ENCODE measurements around the gene CCDC107. TPM values are rescaled to one million over a fixed set of nuclear protein-coding genes. Genes with fewer than 3 reads are reported as not detected.

The CCDC107 gene
- total and polyA plus RNA-seq, 4 donors, result 53.7 to 224 (median 72.7) TPM

DNA sequence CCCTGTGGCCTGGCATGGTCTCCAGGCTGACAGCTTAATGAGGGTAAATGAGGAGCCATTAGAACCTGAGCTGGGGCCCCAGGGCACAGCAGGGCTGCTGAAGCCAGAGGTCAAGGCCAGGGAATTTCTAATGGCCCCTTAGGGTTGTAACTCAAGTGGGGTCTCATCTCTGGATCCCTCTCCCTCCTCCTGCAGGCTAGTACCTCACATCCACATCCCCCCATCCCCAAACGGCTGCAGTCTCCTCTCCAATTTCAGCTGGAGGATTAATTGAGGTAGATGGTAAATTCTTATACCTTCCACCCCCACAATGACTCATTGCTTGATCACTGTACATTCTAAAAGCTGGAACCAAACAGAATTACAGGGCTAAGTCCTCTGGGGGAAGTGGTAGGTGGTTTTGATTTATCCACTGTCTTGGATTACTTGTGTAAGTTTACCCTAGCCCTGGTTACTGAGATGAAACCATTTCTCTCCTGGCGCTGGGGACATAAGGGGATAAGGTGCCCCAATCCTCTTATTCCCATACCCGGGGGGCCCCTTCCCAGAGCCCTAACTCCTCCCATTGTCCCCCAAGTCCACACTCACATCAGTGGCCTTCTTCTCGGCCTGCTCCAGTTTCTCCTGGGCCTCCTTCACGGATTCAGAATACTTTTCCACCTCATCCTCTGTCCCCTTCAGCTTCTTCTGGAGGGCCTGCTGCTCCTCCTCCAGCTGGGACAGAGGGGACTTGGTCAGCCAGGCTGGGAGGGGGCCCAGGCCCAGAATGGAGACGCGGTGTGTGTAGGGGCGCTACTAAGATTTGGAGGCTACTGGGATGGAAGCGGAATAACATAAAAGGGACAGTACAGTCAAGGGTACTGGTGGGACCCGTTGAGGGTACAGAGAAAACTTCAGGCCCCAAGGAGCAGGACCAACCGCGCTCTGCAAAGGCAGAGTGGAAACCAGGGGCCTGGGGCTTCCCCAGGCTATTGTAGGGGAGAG lies 30.8 kb downstream of the CCDC107 start:
- no peak for DNase-seq
- no peaks in the 10 kb centered on the region for H3K27me3 ChIP-seq (ENCODE audit: control insufficient read depth in 1 of 2, insufficient read depth in 2 of 2, low read length in 1 of 2)
- intact Hi-C loops (cut with DNase I), result loop anchor here in 1 of 2 donors (2.0 kb wide), 1 partner anchor 28 kb away; no protein-coding TSS in a partner anchor
- H3K36me3 ChIP-seq (ENCODE audit: control insufficient read depth in 1 of 2, insufficient read depth in 2 of 2, low read length in 1 of 2), result peaks cover 0 to 17% of the 10 kb centered on the region in 2 donors
- no peaks in the 10 kb centered on the region for H3K9me3 ChIP-seq (ENCODE audit: control insufficient read depth, low read length)
- WGBS, 2 donors, result 3 to 6% methylated on average over 12 of the region's 12 CpGs
- no peaks in the 10 kb centered on the region for H3K4me1 ChIP-seq (ENCODE audit: control insufficient read depth in 1 of 2, insufficient read depth in 2 of 2, low read length in 2 of 2)
- peak overlapping the region; percentile 83 to 87 for H3K27ac ChIP-seq (ENCODE audit: low read depth in 1 of 2, low read length in 2 of 2)
- no peak for ATAC-seq (ENCODE audit: low FRiP score)
- peak overlapping the region; percentile 91 to 95 for H3K4me3 ChIP-seq (ENCODE audit: low read length in 2 of 2)

DNA sequence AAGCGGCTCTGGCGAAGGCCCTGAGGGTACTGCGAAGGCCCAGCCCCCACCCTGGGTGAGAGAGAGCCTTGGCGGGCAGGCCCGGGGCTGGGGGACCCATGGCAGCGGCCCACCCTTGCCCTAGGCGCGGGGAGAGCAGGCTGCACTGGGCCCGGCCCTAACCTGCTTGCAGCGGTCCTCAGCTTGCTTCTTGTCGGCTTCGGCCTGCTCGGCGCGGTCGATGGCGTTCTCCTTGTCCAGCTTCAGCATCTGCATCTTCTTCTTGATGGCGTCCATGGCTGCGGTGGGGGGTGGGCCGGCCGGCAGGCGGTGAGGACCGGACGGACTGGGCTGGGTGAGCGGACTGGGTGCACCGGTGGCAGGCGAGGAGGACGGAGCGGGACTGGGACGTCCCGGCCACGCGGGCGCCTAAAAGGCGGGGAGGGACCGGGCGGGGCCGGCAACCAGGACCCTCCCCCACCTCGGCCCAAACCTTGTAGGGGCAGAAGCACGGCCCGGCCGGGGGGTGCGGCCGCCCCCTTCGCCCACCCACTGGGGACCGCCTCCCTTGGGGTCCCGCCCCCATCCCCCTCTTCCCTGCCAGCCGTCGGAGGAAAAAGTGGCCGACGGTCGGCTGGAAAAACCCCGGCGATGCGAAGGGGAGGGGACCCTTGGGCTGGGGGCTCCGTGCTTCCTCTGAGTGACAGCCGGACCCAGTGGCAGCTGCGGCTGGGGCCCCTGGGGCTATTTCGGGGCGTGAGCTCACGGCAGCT lies 31.6 kb downstream of the CCDC107 start, which contains the start of gene TPM2:
Gene TPM2 (minus strand): TSS at position 384 of the 752 bp plus-strand sequence. CDS start 108 bp downstream, at position 276.
- H3K36me3 ChIP-seq (ENCODE audit: control insufficient read depth in 1 of 2, insufficient read depth in 2 of 2, low read length in 1 of 2), result peaks cover 0 to 8% of the 10 kb centered on the region in 2 donors
- 2 to 4% methylated on average over 44 to 61 of the region's 61 CpGs for WGBS, 2 donors
- H3K27ac ChIP-seq (ENCODE audit: low read depth in 1 of 2, low read length in 2 of 2), result peak within 1 kb of the TSS; percentile 83 to 100
- ATAC-seq (ENCODE audit: low FRiP score) (peak; percentile 83), DNase-seq (peak; percentile 90 to 96)
- H3K27me3 ChIP-seq (ENCODE audit: control insufficient read depth in 1 of 2, insufficient read depth in 2 of 2, low read length in 1 of 2), result no peaks in the 10 kb centered on the region
- no peaks in the 10 kb centered on the region for H3K4me1 ChIP-seq (ENCODE audit: control insufficient read depth in 1 of 2, insufficient read depth in 2 of 2, low read length in 2 of 2)
- no peaks in the 10 kb centered on the region for H3K9me3 ChIP-seq (ENCODE audit: control insufficient read depth, low read length)
- intact Hi-C loops (cut with DNase I), result loop anchor here in 1 of 2 donors (2.0 kb wide), 2 partner anchors 29 to 39 kb away; no protein-coding TSS in a partner anchor
- peak within 1 kb of the TSS; percentile 91 to 95 for H3K4me3 ChIP-seq (ENCODE audit: low read length in 2 of 2)

DNA sequence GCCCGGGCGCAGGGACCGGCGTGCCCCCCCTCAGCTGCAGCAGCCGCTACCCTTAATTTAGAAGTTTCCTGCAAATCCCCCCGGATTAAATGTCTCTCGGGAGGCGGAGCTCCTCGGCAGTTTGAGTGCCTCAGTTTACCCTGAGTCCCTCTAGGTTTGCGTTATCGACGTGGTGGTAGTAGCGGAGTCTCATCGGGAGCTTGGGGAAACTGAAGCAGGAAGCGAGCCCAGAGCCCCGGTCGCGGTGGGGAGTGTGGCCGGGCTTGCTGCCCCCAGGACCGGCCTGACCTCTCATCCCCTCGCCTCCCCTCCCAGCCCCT lies 32.2 kb downstream of the CCDC107 start:
- Histone ChIP-seq H3K27me3 (ENCODE audit: control insufficient read depth in 1 of 2, insufficient read depth in 2 of 2, low read length in 1 of 2) (no peaks in the 10 kb centered on the region), H3K36me3 (ENCODE audit: control insufficient read depth in 1 of 2, insufficient read depth in 2 of 2, low read length in 1 of 2) (peaks cover 0 to 2% of the 10 kb centered on the region in 2 donors), H3K4me3 (ENCODE audit: low read length in 2 of 2) (peak overlapping the region; percentile 44 to 95), H3K27ac (ENCODE audit: low read depth in 1 of 2, low read length in 2 of 2) (peak overlapping the region; percentile 73 to 97), H3K9me3 (ENCODE audit: control insufficient read depth, low read length) (no peaks in the 10 kb centered on the region), H3K4me1 (ENCODE audit: control insufficient read depth in 1 of 2, insufficient read depth in 2 of 2, low read length in 2 of 2) (no peaks in the 10 kb centered on the region)
- intact Hi-C loops (cut with DNase I), result loop anchor here in 1 of 2 donors (2.0 kb wide), 1 partner anchor 39 kb away; no protein-coding TSS in a partner anchor
- no peak for ATAC-seq (ENCODE audit: low FRiP score)
- WGBS, 2 donors, result 0 to 1% methylated on average over 21 of the region's 21 CpGs
- DNase-seq, result no peak

DNA sequence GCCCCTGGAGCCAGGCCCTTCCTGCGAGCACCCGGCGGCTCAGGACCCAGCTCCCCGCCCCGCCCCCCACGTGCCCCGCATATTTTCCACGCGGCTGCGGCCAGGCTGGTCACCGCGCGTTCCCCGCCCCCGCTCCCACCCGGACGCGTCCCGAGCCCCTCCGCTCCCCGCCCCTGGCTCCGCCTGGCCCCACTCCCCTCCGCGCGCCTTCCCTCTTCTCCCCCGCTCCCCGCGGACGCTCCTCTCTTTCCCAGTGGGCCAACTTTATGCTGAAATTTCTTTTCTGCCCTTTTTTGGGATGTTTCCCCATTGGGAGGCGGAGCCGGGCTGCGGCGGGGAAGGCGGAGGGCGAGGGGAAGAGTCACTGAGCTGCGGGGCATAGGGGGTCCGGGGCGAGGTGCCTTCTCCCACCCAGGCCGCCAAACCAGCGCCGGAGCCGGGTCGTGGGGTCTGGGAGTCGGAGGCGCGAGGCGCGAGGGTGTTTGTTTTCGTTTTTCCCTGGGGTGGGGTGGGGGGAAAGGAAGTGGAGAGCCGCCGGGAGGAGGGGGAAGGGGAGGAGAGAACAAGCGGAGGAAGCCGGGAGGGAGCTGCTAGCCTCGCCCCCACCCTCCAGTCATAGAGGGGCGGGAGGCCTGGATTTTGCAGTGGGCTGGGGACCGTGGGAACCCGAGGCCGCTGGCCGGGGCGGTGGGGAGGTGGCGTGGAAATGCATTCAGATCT lies 32.7 kb downstream of the CCDC107 start:
- H3K4me1 ChIP-seq (ENCODE audit: control insufficient read depth in 1 of 2, insufficient read depth in 2 of 2, low read length in 2 of 2), result no peaks in the 10 kb centered on the region

DNA sequence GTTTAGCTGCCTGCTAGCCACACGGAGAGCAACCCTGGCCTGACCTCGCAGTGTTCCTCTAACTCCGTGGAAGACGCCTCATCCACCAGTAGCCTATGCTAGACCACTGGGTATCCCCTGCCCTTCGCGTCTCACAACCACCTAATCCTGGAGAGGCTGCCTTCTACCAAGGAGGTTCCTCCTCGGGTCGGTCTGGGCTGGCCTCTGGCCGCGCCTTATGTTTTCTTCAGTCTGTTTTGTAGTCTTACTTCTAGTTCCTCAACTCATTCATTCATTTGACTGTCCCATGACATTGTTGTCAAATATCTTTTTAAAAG lies 33.2 kb downstream of the CCDC107 start:
- H3K27ac ChIP-seq (ENCODE audit: low read depth in 1 of 2, low read length in 2 of 2), result peak overlapping the region; percentile 76 to 100
- H3K27me3 ChIP-seq (ENCODE audit: control insufficient read depth in 1 of 2, insufficient read depth in 2 of 2, low read length in 1 of 2), result no peaks in the 10 kb centered on the region
- no peaks in the 10 kb centered on the region for H3K36me3 ChIP-seq (ENCODE audit: control insufficient read depth in 1 of 2, insufficient read depth in 2 of 2, low read length in 1 of 2)
- ATAC-seq (ENCODE audit: low FRiP score), result no peak
- DNase-seq, result no peak
- H3K4me3 ChIP-seq (ENCODE audit: low read length in 2 of 2), result peak overlapping the region; percentile 44 to 95
- H3K4me1 ChIP-seq (ENCODE audit: control insufficient read depth in 1 of 2, insufficient read depth in 2 of 2, low read length in 2 of 2), result no peaks in the 10 kb centered on the region
- 2% methylated on average over 10 of the region's 10 CpGs for WGBS, 2 donors
- intact Hi-C loops (cut with DNase I), result loop anchor here in 1 of 2 donors (2.0 kb wide), 1 partner anchor 38 kb away; no protein-coding TSS in a partner anchor
- H3K9me3 ChIP-seq (ENCODE audit: control insufficient read depth, low read length), result no peaks in the 10 kb centered on the region

More for the DNA sequence above, 32.7 kb downstream of the CCDC107 start:
- ATAC-seq (ENCODE audit: low FRiP score) (peak; percentile 79), DNase-seq (peak; percentile 92 to 98)
- Histone ChIP-seq H3K4me3 (ENCODE audit: low read length in 2 of 2) (peak overlapping the region; percentile 44 to 95), H3K36me3 (ENCODE audit: control insufficient read depth in 1 of 2, insufficient read depth in 2 of 2, low read length in 1 of 2) (no peaks in the 10 kb centered on the region), H3K27me3 (ENCODE audit: control insufficient read depth in 1 of 2, insufficient read depth in 2 of 2, low read length in 1 of 2) (no peaks in the 10 kb centered on the region), H3K9me3 (ENCODE audit: control insufficient read depth, low read length) (no peaks in the 10 kb centered on the region), H3K27ac (ENCODE audit: low read depth in 1 of 2, low read length in 2 of 2) (peak overlapping the region; percentile 76 to 100)
- WGBS, 2 donors, result 0 to 1% methylated on average over 55 to 61 of the region's 61 CpGs
- intact Hi-C loops (cut with DNase I), result loop anchor here in 1 of 2 donors (2.0 kb wide), 1 partner anchor 38 kb away; no protein-coding TSS in a partner anchor

DNA sequence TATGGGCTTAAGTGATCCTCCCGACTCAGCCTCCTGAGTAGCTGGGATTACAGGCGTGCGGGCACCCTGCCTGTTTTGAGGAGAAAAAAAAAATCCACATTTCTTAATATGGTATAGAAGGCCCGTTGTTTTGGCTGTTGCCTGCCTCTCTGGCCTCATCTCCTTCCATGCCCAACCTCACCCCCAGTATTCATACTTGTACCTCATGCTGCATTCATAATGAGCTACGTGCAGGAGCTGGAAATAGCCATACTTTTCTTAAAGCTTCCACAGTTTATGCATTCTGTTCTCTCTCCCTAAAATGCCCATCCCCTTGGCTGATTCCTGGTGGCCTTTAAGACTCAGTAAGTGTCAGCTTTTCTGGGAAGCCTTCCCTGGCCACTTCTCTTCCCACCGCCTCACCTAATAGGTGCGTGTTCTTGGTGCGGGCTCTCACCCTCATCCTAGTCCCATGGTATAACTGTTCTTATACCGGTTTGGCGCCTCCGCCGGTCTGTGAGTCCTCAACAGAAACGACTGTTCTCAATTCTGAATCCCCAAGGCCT lies 33.7 kb downstream of the CCDC107 start:
- Histone ChIP-seq H3K4me1 (ENCODE audit: control insufficient read depth in 1 of 2, insufficient read depth in 2 of 2, low read length in 2 of 2) (no peaks in the 10 kb centered on the region), H3K27ac (ENCODE audit: low read depth in 1 of 2, low read length in 2 of 2) (peak overlapping the region; percentile 76 to 100), H3K9me3 (ENCODE audit: control insufficient read depth, low read length) (no peaks in the 10 kb centered on the region), H3K27me3 (ENCODE audit: control insufficient read depth in 1 of 2, insufficient read depth in 2 of 2, low read length in 1 of 2) (no peaks in the 10 kb centered on the region), H3K4me3 (ENCODE audit: low read length in 2 of 2) (no peak overlapping the region), H3K36me3 (ENCODE audit: control insufficient read depth in 1 of 2, insufficient read depth in 2 of 2, low read length in 1 of 2) (no peaks in the 10 kb centered on the region)
- ATAC-seq (ENCODE audit: low FRiP score), result peak; percentile 49
- WGBS, 2 donors, result 9 to 10% methylated on average over 13 of the region's 13 CpGs
- intact Hi-C loops (cut with DNase I), result loop anchor here in 1 of 2 donors (2.0 kb wide), 1 partner anchor 37 kb away; no protein-coding TSS in a partner anchor
- peak in 1 of 2 donors; percentile 65 for DNase-seq

DNA sequence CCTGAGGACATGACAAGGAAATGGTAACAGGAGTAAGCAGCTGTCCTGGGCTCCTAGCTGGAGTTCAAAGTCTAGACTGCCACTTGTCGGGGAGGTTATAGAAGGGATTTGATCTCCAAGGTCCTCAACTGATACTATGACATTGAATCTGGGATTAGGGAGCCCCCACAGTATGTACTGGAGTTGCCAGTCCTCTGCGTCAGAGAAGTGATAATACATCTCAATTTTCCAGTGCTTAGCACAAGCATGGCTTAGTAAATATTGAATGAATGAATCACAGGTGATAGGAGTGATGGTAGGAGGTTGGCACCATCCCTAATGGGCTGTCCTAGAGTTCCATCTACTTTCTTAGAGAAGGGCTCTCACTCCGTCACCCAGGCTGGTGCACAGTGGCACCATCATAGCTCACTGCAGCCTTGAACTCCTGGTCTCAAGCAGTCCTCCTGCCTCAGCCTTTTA lies 37.9 kb downstream of the CCDC107 start:
- ATAC-seq (ENCODE audit: low FRiP score) (no peak), DNase-seq (peak in 1 of 2 donors; percentile 10)
- no peak overlapping the region for H3K4me3 ChIP-seq (ENCODE audit: low read length in 2 of 2)
- intact Hi-C loops (cut with DNase I), result no loop called here
- 66 to 70% methylated on average over 3 of the region's 3 CpGs for WGBS, 2 donors
- no peaks in the 10 kb centered on the region for H3K27me3 ChIP-seq (ENCODE audit: control insufficient read depth in 1 of 2, insufficient read depth in 2 of 2, low read length in 1 of 2)
- no peaks in the 10 kb centered on the region for H3K4me1 ChIP-seq (ENCODE audit: control insufficient read depth in 1 of 2, insufficient read depth in 2 of 2, low read length in 2 of 2)
- peaks cover 6 to 27% of the 10 kb centered on the region in 2 donors for H3K36me3 ChIP-seq (ENCODE audit: control insufficient read depth in 1 of 2, insufficient read depth in 2 of 2, low read length in 1 of 2)
- H3K27ac ChIP-seq (ENCODE audit: low read depth in 1 of 2, low read length in 2 of 2), result peak overlapping the region; percentile 97 to 99
- no peaks in the 10 kb centered on the region for H3K9me3 ChIP-seq (ENCODE audit: control insufficient read depth, low read length)

Measured in aorta (tissue), 5 donors.